Measurements from ENCODE around the gene RIC8A. TPM values are rescaled to one million over a fixed set of nuclear protein-coding genes. Genes with fewer than 3 reads are reported as not detected.

The RIC8A gene
- total and polyA plus RNA-seq, 2 of the 13 experiments (the other 11 are each of a cell fraction or from before 2014, with no cell fraction given) = 62.1 to 63.8 TPM

DNA sequence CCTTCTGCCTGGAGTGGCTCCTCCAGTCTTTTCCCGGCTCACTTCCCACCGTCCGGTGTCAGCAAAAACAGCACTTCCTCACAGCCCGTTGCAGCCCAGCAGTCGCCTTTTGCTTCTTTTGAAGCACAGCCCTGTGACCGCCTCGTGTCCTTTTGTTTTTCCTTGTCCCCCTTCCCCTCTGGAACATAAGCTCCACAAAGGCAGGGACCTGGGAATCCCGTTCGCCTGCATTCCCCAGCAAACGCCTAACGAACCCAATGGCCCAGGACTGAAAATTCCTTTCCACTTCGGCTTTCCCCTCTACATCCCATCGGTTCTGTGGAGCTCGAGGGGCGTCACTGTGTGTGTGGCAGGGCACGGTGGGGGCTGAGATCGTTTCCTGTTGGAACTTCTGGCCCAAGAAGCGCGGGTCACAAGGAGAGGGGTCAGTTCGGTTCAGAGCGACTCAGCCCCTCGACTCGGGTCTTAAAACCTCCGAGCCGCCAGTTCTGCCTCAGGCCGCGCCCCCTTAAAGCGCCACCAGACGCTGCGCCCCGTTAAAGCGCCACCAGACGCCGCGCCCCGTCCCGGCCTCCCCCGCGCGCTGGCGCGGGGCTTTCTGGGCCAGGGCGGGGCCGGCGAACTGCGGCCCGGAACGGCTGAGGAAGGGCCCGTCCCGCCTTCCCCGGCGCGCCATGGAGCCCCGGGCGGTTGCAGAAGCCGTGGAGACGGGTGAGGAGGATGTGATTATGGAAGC lies 841 bp downstream of the RIC8A start (continued):
- TF ChIP-seq FLYWCH1 (CRISPR knock-in tag; IDR thresholded peaks at IDR 0.05) = no peak
- TF ChIP-seq ZNF446 (CRISPR knock-in tag; IDR thresholded peaks at IDR 0.05) = no peak
- 0 out of 2 replicates have a peak, but pooled peaks have one; percentile 57 for TF ChIP-seq ZNF556 (CRISPR knock-in tag; IDR thresholded peaks at IDR 0.05; ENCODE audit: borderline replicate concordance)
- no peak for TF ChIP-seq FOXC1 (CRISPR knock-in tag; IDR thresholded peaks at IDR 0.05; ENCODE audit: borderline replicate concordance)
- no peak for TF ChIP-seq ZNF207 (IDR thresholded peaks at IDR 0.05; ENCODE audit: borderline replicate concordance)
- TF ChIP-seq JARID2 (CRISPR knock-in tag; IDR thresholded peaks at IDR 0.05; ENCODE audit: insufficient replicate concordance) = no peak
- no peak for TF ChIP-seq NFYB (CRISPR knock-in tag; IDR thresholded peaks at IDR 0.05)
- TF ChIP-seq ZNF256 (CRISPR knock-in tag; conservative IDR thresholded peaks at IDR 0.05) = no peak
- TF ChIP-seq ZNF383 (CRISPR knock-in tag; IDR thresholded peaks at IDR 0.05; ENCODE audit: borderline replicate concordance) = no peak
- no peak for TF ChIP-seq MEIS2 (CRISPR knock-in tag; IDR thresholded peaks at IDR 0.05)
- TF ChIP-seq, protein P1, sequence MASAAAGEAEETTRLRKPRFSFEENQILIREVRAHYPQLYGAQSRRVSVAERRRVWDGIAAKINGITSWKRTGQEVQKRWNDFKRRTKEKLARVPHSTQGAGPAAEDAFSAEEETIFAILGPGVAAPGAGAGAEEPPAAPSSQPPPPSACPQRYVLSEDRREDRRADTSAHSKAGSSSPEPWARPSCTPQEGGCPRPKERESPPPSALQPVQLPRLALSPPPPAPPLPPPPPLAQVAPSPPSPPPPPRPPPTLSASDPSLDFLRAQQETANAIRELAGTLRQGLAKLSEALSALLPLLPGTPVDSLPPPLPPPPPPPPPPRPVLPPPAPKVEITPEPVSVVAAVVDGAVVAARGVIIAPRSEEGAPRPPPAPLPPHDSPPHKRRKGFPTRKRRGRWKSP (CRISPR knock-in tag; IDR thresholded peaks at IDR 0.05) = peak; percentile 65; the same call in 1 of the 2 replicates
- peak; percentile 39; the same call in 1 of the 2 replicates for TF ChIP-seq KAT8 (CRISPR knock-in tag; IDR thresholded peaks at IDR 0.05)
- no peak for TF ChIP-seq ZSCAN29 (CRISPR knock-in tag; conservative IDR thresholded peaks at IDR 0.05)
- TF ChIP-seq RAD51 (IDR thresholded peaks at IDR 0.05; ENCODE audit: borderline replicate concordance) = no peak
- TF ChIP-seq MZF1 (CRISPR knock-in tag; IDR thresholded peaks at IDR 0.05; ENCODE audit: borderline replicate concordance) = no peak
- TF ChIP-seq, protein P2, sequence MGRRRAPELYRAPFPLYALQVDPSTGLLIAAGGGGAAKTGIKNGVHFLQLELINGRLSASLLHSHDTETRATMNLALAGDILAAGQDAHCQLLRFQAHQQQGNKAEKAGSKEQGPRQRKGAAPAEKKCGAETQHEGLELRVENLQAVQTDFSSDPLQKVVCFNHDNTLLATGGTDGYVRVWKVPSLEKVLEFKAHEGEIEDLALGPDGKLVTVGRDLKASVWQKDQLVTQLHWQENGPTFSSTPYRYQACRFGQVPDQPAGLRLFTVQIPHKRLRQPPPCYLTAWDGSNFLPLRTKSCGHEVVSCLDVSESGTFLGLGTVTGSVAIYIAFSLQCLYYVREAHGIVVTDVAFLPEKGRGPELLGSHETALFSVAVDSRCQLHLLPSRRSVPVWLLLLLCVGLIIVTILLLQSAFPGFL (CRISPR knock-in tag; IDR thresholded peaks at IDR 0.05) = no peak
- no peak for TF ChIP-seq ZNF703 (CRISPR knock-in tag; IDR thresholded peaks at IDR 0.05; ENCODE audit: borderline replicate concordance)
- no peak for TF ChIP-seq FOXA1 (IDR thresholded peaks at IDR 0.05)
- no peak for TF ChIP-seq FOXA1 (CRISPR knock-in tag; IDR thresholded peaks at IDR 0.05)
- TF ChIP-seq, protein P3, sequence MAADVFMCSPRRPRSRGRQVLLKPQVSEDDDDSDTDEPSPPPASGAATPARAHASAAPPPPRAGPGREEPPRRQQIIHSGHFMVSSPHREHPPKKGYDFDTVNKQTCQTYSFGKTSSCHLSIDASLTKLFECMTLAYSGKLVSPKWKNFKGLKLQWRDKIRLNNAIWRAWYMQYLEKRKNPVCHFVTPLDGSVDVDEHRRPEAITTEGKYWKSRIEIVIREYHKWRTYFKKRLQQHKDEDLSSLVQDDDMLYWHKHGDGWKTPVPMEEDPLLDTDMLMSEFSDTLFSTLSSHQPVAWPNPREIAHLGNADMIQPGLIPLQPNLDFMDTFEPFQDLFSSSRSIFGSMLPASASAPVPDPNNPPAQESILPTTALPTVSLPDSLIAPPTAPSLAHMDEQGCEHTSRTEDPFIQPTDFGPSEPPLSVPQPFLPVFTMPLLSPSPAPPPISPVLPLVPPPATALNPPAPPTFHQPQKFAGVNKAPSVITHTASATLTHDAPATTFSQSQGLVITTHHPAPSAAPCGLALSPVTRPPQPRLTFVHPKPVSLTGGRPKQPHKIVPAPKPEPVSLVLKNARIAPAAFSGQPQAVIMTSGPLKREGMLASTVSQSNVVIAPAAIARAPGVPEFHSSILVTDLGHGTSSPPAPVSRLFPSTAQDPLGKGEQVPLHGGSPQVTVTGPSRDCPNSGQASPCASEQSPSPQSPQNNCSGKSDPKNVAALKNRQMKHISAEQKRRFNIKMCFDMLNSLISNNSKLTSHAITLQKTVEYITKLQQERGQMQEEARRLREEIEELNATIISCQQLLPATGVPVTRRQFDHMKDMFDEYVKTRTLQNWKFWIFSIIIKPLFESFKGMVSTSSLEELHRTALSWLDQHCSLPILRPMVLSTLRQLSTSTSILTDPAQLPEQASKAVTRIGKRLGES (CRISPR knock-in tag; IDR thresholded peaks at IDR 0.05; ENCODE audit: borderline replicate concordance) = no peak
- no peak for TF ChIP-seq ZNF24 (IDR thresholded peaks at IDR 0.05)
- no peak for TF ChIP-seq MBNL3 (CRISPR knock-in tag; conservative IDR thresholded peaks at IDR 0.05)
- TF ChIP-seq, protein P4, sequence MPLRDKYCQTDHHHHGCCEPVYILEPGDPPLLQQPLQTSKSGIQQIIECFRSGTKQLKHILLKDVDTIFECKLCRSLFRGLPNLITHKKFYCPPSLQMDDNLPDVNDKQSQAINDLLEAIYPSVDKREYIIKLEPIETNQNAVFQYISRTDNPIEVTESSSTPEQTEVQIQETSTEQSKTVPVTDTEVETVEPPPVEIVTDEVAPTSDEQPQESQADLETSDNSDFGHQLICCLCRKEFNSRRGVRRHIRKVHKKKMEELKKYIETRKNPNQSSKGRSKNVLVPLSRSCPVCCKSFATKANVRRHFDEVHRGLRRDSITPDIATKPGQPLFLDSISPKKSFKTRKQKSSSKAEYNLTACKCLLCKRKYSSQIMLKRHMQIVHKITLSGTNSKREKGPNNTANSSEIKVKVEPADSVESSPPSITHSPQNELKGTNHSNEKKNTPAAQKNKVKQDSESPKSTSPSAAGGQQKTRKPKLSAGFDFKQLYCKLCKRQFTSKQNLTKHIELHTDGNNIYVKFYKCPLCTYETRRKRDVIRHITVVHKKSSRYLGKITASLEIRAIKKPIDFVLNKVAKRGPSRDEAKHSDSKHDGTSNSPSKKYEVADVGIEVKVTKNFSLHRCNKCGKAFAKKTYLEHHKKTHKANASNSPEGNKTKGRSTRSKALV (CRISPR knock-in tag; IDR thresholded peaks at IDR 0.05) = no peak
- no peak for TF ChIP-seq ZNF773 (CRISPR knock-in tag; IDR thresholded peaks at IDR 0.05; ENCODE audit: borderline replicate concordance)
- no peak for TF ChIP-seq ZNF775 (CRISPR knock-in tag; IDR thresholded peaks at IDR 0.05; ENCODE audit: borderline replicate concordance)
